ENCODE data around the gene PAPPA. TPM values are rescaled to one million over a fixed set of nuclear protein-coding genes. Genes with fewer than 3 reads are reported as not detected.

The PAPPA gene
- total RNA-seq, 2 experiments from 2014 or later = not detected

DNA sequence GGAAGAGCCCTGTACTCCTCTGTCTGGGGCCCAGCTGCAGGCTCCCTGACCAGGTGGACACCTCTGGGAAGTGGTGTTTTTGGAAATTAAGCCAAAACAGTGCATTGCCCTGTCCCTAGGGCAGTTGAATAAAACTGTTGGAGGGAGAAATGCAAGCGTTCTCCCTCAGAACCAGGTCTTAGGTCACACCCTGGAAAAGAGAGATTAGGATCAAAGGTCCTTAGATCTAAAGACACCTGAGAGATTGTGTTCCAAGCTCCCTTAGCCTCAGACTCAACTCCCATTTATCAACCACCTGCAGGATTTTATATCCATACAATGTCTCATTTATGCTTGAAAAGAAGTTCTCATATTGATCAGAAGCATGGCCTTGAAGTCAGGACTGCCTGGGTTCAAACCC, 64.8 kb downstream of the PAPPA start:
- Histone ChIP-seq H3K79me2 (ENCODE audit: insufficient read depth, low read depth, low read length) (no peaks in the 10 kb centered on the region), H3K36me3 (ENCODE audit: insufficient read depth, low read length) (no peaks in the 10 kb centered on the region), H3K9me2 (ENCODE audit: insufficient read depth, low read length) (no peaks in the 10 kb centered on the region), H2AFZ (ENCODE audit: low read length) (no peak overlapping the region), H3K4me1 (ENCODE audit: insufficient read depth, low read length, poor library complexity, severe bottlenecking) (no peaks in the 10 kb centered on the region), H3K9me3 (ENCODE audit: low read length) (no peaks in the 10 kb centered on the region), H3K4me2 (ENCODE audit: low read length) (no peak overlapping the region), H4K20me1 (ENCODE audit: insufficient read depth, low read length) (no peaks in the 10 kb centered on the region; the same call in 1 of the 2 replicates), H3K4me3 (ENCODE audit: low read depth, low read length, poor library complexity, severe bottlenecking) (no peak overlapping the region), H3K27ac (ENCODE audit: low read depth, low read length, poor library complexity, severe bottlenecking) (no peak overlapping the region)
- ChIA-PET POLR2A (interaction anchor here (0.8 kb wide), 1 partner anchor 12 kb away, joined by 3 read pairs; no protein-coding TSS in a partner anchor), CTCF (ENCODE audit: unreplicated experiment) (no interaction called here)
- TF ChIP-seq CTCF (conservative IDR thresholded peaks at IDR 0.05; ENCODE audit: low read length) (no peak), EZH2phosphoT487 (IDR thresholded peaks at IDR 0.05; ENCODE audit: borderline replicate concordance, low read depth, low read length) (no peak)
- no peak for DNase-seq (ENCODE audit: low spot score)
- BruUV-seq (replicated peaks) = no TSS peak
- intact Hi-C loops (cut with micrococcal nuclease; ENCODE audit: unreplicated experiment) = no loop called here

DNA sequence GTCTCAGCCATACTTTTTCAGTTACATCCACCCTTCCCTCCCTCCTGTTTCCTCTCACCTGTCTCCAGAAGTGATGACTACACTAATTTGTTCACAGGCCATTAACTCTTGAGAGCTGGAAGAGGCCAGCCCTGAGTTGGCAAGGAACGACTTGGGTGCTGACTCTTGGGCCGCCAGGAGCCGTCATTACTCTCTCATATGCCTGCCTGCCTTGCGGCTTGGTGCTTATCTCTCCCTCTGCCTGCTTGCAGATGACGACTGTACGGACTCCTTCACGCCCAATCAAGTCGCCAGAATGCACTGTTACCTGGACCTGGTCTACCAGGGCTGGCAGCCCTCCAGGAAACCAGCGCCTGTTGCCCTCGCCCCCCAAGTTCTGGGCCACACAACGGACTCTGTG, 66.1 kb downstream of the PAPPA start:
- Histone ChIP-seq H3K4me3 (ENCODE audit: low read depth, low read length, poor library complexity, severe bottlenecking) (no peak overlapping the region), H3K79me2 (ENCODE audit: insufficient read depth, low read depth, low read length) (no peaks in the 10 kb centered on the region), H4K20me1 (ENCODE audit: insufficient read depth, low read length) (no peaks in the 10 kb centered on the region; the same call in 1 of the 2 replicates), H2AFZ (ENCODE audit: low read length) (no peak overlapping the region), H3K27ac (ENCODE audit: low read depth, low read length, poor library complexity, severe bottlenecking) (no peak overlapping the region), H3K4me1 (ENCODE audit: insufficient read depth, low read length, poor library complexity, severe bottlenecking) (no peaks in the 10 kb centered on the region), H3K9me3 (ENCODE audit: low read length) (no peaks in the 10 kb centered on the region), H3K4me2 (ENCODE audit: low read length) (no peak overlapping the region), H3K9me2 (ENCODE audit: insufficient read depth, low read length) (no peaks in the 10 kb centered on the region), H3K36me3 (ENCODE audit: insufficient read depth, low read length) (no peaks in the 10 kb centered on the region)
- ChIA-PET POLR2A (no interaction called here), CTCF (ENCODE audit: unreplicated experiment) (no interaction called here)
- BruUV-seq (replicated peaks) = no TSS peak
- intact Hi-C loops (cut with micrococcal nuclease; ENCODE audit: unreplicated experiment) = no loop called here
- no peak for TF ChIP-seq CTCF (conservative IDR thresholded peaks at IDR 0.05; ENCODE audit: low read length)
- TF ChIP-seq EZH2phosphoT487 (IDR thresholded peaks at IDR 0.05; ENCODE audit: borderline replicate concordance, low read depth, low read length) = no peak
- DNase-seq (ENCODE audit: low spot score) = no peak

DNA sequence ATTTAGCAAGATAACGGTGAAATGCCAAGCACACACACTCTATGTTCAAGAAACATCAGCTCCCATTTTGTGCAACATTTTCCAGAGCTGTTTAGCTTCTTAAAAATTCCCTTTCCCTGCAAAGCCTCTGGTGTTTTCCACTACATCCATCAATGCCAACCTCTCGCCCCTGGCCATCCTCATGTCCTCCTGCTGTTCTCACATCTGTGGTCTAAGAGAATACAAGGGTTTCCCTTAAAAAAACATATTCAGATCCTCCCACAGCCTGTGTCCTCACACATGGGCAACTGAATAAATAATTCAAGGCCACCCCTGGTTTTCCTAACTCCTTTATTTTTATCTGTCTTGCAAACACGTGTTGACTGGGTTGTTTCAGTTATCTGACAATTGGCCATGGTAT, 70.3 kb downstream of the PAPPA start:
- Histone ChIP-seq H3K4me1 (ENCODE audit: insufficient read depth, low read length, poor library complexity, severe bottlenecking) (no peaks in the 10 kb centered on the region), H3K27ac (ENCODE audit: low read depth, low read length, poor library complexity, severe bottlenecking) (no peak overlapping the region), H3K79me2 (ENCODE audit: insufficient read depth, low read depth, low read length) (no peaks in the 10 kb centered on the region), H3K4me2 (ENCODE audit: low read length) (no peak overlapping the region), H4K20me1 (ENCODE audit: insufficient read depth, low read length) (no peaks in the 10 kb centered on the region; the same call in 1 of the 2 replicates), H3K9me3 (ENCODE audit: low read length) (no peaks in the 10 kb centered on the region), H3K36me3 (ENCODE audit: insufficient read depth, low read length) (no peaks in the 10 kb centered on the region), H3K9me2 (ENCODE audit: insufficient read depth, low read length) (no peaks in the 10 kb centered on the region), H2AFZ (ENCODE audit: low read length) (no peak overlapping the region), H3K4me3 (ENCODE audit: low read depth, low read length, poor library complexity, severe bottlenecking) (no peak overlapping the region)
- no peak for TF ChIP-seq CTCF (conservative IDR thresholded peaks at IDR 0.05; ENCODE audit: low read length)
- TF ChIP-seq EZH2phosphoT487 (IDR thresholded peaks at IDR 0.05; ENCODE audit: borderline replicate concordance, low read depth, low read length) = no peak
- intact Hi-C loops (cut with micrococcal nuclease; ENCODE audit: unreplicated experiment) = no loop called here
- DNase-seq (ENCODE audit: low spot score) = no peak
- ChIA-PET POLR2A (interaction anchor here (0.6 kb wide), 1 partner anchor 417 kb away, joined by 4 read pairs; no protein-coding TSS in a partner anchor), CTCF (ENCODE audit: unreplicated experiment) (interaction anchor here (0.6 kb wide), 1 partner anchor 1647 kb away, joined by 3 read pairs; no protein-coding TSS in a partner anchor)
- no TSS peak for BruUV-seq (replicated peaks)
